A204.1 (cell line): ENCODE results near the gene SEMA7A.

ENCODE experiments used
- FAIRE-seq: peaks from 2 replicates; lab custom pipeline; 2012; peaks lifted over from hg19 to GRCh38; lab: Jason Lieb, UNC

Gene SEMA7A

GRCh38 chr15:74415966-74416916, 17.5 kb downstream of the SEMA7A start:
- FAIRE-seq, result no peak

GRCh38 chr15:74414603-74415338, 19.0 kb downstream of the SEMA7A start:
- no peak for FAIRE-seq

DNA sequence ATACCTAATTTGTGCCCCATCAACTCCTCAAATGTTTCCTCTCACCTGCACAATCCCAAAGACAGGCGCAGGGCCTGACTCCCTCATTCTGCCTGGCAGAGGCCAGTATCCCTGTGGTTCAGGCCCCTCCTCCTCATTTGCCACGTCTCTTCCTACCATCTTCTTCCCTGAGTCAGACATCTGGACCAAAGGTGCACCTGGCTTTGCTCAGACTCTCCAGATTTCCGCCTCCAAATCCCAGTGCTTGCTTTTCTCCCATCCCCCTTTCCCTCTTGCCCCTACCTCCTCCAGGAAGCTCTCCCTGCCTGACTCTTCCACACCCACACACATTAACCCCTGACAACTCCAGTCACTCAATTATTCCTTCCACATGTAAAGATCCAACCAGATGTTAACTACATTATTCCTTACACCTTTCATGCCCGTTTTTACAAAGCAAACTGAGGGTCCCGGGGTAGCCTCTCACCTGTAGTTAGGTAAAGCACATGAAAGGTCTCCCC, 19.6 kb downstream of the SEMA7A start:
- FAIRE-seq, result no peak

DNA sequence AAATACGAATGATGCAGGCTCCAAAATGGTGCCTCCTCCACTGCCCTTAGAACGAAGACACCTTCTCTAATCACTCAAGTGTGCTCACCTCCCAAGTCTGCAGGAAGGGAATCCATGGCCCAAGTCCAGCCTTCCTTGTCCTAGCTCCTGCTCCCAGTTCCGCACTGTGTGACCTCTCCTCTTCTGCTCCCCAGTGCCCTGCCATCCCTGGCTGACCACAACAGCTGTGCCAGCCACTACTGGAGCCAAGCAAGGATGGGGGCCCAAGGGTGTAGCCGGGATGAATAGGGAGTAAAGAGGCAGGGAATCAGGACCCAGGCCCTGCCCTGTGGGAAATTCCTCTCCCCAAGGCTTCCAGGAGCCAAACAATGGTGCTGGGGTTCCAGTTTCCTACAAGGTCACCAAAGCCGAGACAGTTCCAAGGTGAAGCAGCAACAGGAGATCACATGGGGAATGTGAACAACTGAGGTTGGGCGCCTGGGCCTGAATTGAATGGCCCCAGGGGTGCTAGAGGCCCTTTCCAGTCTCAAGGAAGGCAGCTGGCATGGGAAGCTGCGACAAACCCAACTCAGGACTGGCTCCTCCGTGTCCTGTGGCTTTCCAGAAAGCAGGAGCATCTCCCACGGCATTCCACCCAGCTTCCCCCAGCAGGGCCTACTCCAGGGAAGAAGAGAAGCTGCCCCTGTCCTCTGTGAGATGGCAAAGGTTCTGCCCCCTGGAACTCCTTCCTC, 20.2 kb downstream of the SEMA7A start:
- no peak for FAIRE-seq

- FAIRE-seq, result no peak
These were observed 21.6 kb downstream of the SEMA7A start for GRCh38 chr15:74412159-74412558.

- FAIRE-seq, result no peak
These were observed 22.1 kb downstream of the SEMA7A start for GRCh38 chr15:74411686-74412085.

- no peak for FAIRE-seq
These were observed 23.3 kb downstream of the SEMA7A start for GRCh38 chr15:74410502-74410901.

- no peak for FAIRE-seq
These were observed 24.5 kb downstream of the SEMA7A start for GRCh38 chr15:74409225-74409624.

- FAIRE-seq, result no peak
These were observed 24.9 kb downstream of the SEMA7A start for GRCh38 chr15:74408815-74409214.

DNA sequence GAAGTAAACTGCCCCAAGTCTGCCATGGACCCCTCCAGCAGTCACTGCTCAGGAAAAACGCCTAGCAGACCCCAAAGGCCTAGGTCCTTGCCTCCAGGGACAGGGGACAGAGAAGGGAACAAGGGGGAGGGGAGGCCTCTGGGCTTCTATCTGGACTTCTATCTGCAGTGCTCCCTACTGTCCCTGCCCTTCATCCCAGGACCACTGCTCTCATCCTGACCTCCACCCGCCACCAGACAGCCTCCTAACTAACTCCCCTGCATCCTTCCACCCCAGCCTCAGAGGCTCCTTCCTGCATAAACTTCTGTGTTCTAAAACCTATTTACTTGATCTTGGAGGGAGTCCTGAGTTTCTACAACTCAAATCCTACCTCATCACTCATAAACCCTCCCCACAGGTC, 25.4 kb downstream of the SEMA7A start:
- FAIRE-seq, result no peak

DNA sequence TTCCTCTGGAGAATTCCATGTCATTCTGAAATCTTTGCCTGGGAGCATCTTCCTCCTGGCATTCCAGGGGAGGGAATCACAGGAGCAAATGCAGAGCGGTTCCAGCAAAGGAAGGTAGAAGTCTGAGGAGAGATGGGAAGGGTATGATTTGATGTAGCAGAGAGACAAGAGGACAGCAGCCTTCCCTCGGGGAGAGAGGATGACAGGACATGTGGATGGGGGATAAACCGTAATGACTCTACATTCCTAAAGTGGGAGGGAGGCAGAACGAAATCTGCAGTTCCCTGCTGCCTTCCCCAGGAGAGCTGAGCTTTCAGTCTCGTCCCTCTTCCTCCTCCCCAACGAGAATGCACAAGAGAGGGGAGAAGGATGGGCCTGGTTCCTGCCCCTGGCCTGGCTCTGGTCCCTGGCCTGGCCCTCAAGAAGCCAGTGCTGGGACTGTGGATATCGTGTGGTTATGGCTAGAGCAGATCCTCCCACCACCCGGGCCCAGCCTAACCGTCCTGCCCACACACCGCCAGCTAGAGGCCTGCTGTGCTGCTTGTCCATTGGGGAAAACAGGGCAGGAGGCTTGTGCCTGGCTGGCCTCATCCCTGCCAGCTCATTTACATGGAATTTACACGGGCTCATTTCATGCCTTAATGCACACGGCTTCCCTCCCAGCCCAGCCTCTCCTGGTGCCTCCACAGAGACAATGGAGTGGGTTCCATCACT, 26.6 kb downstream of the SEMA7A start:
- FAIRE-seq, result no peak

- FAIRE-seq, result no peak
These were observed 27.2 kb downstream of the SEMA7A start for GRCh38 chr15:74406517-74406916.

- no peak for FAIRE-seq
These were observed 27.9 kb downstream of the SEMA7A start for GRCh38 chr15:74405823-74406222.

- no peak for FAIRE-seq
These were observed 29.7 kb downstream of the SEMA7A start for GRCh38 chr15:74403991-74404563.

DNA sequence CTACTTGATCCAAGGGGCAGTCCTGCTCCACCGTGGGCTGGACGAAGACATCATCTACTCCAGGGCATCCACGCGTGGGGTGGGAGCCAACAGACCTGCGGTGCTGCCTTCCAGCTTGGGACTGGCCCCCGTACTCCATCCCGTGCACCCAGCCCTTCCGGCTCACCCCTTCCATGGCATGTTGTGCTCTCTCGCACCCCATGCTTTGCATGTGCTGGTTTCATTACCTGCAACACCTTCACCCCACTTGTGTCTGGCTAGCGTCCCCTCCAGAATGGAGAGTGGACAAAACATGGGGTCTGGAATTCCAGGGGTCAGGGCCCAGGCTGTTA, 30.2 kb downstream of the SEMA7A start:
- no peak for FAIRE-seq

DNA sequence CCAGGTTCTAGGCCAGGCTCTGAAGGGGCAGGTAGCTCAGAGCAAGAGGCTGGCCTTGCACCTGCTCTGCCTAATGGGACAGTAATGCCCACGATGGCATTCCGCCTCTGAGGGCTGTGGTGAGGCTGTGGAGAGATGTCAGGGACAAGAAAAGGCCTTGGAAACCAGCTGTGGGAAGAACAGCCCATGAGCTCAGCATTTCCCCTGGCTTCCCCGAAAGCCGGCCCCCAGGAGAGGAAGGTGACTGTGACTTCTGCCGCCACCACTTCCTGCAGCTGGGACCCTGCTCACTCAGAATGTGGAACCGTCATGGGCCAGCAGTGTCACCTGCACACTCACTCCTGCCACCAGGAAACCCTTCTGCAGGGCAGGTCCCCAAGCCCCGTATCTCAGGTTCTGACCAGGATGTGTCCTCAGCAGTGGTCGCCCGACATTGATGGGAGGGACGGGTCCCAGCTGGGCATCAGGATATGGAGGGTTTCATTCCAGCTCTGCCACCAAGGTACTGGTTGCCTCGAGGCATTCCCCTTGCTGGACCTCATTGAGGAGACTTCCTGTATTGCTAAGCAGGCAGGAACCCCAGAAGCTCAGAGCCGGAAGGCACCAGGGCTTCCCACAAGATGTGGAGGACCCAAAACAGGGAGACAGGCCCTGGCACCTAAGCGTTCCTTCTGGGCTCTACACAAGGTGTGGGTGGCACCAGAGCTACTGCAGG, 30.7 kb downstream of the SEMA7A start:
- FAIRE-seq, result no peak

DNA sequence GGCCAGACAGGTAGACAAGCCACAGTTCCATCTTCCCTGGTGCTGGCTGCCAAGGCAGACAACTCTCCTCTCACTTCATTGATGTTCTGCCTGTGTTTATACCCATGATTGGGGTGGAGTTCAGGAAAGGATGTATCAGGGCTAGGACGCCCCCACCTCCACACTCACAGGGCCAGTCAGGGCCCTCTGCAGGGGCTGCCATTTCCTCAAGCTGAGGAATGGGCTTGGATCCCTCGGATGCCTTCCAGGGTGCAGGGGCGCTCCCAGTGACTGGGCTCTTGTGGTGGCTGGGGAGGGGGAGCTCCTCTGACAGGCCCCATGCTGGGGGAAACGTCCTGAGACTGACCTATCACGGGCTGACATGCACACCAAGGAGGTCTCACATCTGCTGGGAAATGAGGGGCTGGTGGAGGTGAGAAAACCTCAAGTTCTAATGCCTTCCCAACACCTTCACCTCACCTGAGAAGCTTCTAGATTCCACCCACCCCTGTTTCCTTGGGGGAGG, 31.4 kb downstream of the SEMA7A start:
- no peak for FAIRE-seq

DNA sequence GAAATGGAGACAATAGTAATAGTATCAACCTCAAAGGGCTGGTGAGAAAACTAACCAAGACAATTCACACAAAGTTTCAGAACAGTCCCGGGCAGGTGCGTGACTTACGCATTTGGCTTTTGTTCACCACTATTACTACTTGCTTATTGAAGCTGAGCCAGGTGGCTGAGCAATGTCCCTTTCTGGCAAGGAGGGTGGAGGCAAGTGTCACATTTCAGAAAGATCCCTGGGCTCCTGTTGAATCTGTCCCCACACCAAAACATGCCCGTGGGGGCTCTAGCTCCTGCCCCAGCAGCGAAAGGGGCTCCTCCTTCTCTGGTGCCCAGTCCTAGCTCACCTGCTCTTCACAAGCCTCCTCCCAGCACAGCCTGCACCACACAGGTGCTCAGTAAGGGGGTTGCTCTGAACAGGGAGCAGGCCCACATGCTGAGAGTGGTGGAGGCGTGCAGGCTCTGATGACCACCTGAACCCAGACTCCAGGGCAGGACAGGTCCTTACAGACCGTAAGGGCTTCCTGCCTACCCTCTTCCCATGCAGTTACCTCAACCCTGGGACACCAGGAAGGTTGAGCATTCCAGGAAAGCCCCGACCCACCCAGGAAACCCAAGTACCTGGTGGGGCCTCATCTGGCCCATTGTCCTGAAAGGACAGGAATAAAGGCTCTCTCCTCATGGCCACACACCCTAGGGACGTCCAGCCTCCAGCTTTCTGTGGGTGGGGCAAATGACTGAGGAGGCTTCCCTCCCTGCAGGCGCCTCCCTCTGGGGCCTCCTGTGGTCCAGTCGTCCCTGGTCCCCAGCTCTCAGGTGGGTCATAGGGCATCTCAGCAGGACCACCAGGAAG, 32.6 kb downstream of the SEMA7A start:
- FAIRE-seq, result no peak

DNA sequence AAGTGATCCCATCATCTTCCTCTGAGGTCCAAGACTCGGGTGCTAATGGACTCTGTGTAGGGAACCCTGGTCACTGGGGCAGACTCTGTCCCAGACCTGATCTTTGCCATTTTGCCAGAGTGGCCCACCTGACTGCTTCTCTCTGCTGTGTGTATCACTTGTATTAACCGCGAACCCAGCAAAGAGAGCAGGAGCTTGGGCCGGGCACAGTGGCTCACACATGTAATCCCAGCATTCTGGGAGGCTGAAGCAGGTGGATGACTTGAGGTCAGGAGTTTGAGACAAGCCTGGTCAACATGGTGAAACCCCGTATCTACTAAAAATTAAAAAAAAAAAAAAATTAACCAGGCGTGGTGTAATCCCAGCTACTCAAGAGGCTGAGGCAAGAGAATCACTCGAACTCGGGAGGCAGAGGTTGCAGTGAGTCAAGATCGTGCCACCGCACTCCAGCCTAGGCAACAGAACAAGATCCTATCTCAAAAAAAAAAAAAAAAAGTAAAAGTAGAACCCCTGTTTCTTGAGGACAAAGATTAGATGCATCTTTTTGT, 33.4 kb downstream of the SEMA7A start:
- no peak for FAIRE-seq
